H1 (cell line): ENCODE data around the gene FAM50A. TPM values are rescaled to one million over a fixed set of nuclear protein-coding genes. Genes with fewer than 3 reads are reported as not detected.

Experiments used
- CTCF ChIA-PET: fragments of 300-600 bp; sonication (Branson Sonifier 250); formaldehyde crosslinking; loops from one replicate; lab custom pipeline; 2021; ENCODE audit not compliant: partially characterized antibody; lab: Charles Lee
- POLR2A ChIA-PET: fragments of 300-600 bp; sonication (Branson Sonifier 250); formaldehyde crosslinking; loops from one replicate; lab custom pipeline; 2021; ENCODE audit warnings: inconsistent platforms; ENCODE audit not compliant: partially characterized antibody; lab: Charles Lee
- DNase-seq, 2 experiments: peaks; one replicate each; pipeline versions ENCODE4 v3.0.0 to v3.0.0-alpha.2; 2010 to 2022; ENCODE audit warnings: low spot score in 2 of 2, low read depth in 1 of 2, mixed read lengths in 1 of 2
- FAIRE-seq: peaks from 2 replicates; lab custom pipeline; 2011; peaks lifted over from hg19 to GRCh38; lab: Jason Lieb, UNC
- H2AFZ ChIP-seq: 2 replicates; pipeline ENCODE4 v1.8.1; 2012; ENCODE audit warnings: low read length, inconsistent platforms
- H2AK5ac ChIP-seq: 2 replicates; pipeline ENCODE4 v1.6.1; 2013; ENCODE audit warnings: low read depth, low read length
- H2BK120ac ChIP-seq: replicated peaks from 2 replicates; pipeline ENCODE3; 2013; ENCODE audit warnings: low read depth, low read length, inconsistent platforms
- H2BK12ac ChIP-seq: 2 replicates; pipeline ENCODE4 v1.6.1; 2013; ENCODE audit warnings: low read depth, low read length
- H2BK15ac ChIP-seq: 2 replicates; pipeline ENCODE4 v1.6.1; 2013; ENCODE audit warnings: low read length
- H2BK20ac ChIP-seq: 2 replicates; pipeline ENCODE4 v1.6.1; 2013; ENCODE audit warnings: low read length
- H2BK5ac ChIP-seq: 2 replicates; pipeline ENCODE4 v1.6.1; 2013; ENCODE audit warnings: low read depth, low read length
- H3K14ac ChIP-seq: 2 replicates; pipeline ENCODE4 v1.6.1; 2013; ENCODE audit warnings: inconsistent platforms; ENCODE audit not compliant: insufficient read length
- H3K18ac ChIP-seq: 2 replicates; pipeline ENCODE4 v1.6.1; 2013; ENCODE audit warnings: low read length; ENCODE audit errors: extremely low read depth
- H3K23ac ChIP-seq: 2 replicates; pipeline ENCODE4 v1.6.1; 2013; ENCODE audit warnings: inconsistent platforms; ENCODE audit not compliant: insufficient read length
- H3K23me2 ChIP-seq: 2 replicates; pipeline ENCODE4 v1.6.1; 2013; ENCODE audit warnings: low read depth, low read length
- H3K27ac ChIP-seq: 2 replicates; pipeline ENCODE4 v1.6.1; 2011; ENCODE audit warnings: low read depth, low read length, inconsistent platforms
- H3K27me3 ChIP-seq, 4 experiments: replicated peaks in 1 of 4; 1 replicate in 1 of 4; 2 replicates in 3 of 4; pipeline versions ENCODE4 v1.6.1 to v1.8.1; 2011 to 2013; ENCODE audit warnings: low read length in 3 of 4, mild to moderate bottlenecking in 3 of 4, inconsistent platforms in 2 of 4, mixed read lengths in 2 of 4, moderate library complexity in 1 of 4; ENCODE audit not compliant: control insufficient read depth in 3 of 4, insufficient read depth in 3 of 4; ENCODE audit errors: extremely low read depth in 1 of 4
- H3K36me3 ChIP-seq, 4 experiments: 2 replicates each; pipeline versions ENCODE4 v1.6.1 to v1.8.1; 2011 to 2013; ENCODE audit warnings: mild to moderate bottlenecking in 4 of 4, low read length in 3 of 4, moderate library complexity in 2 of 4, control low read depth in 1 of 4, inconsistent platforms in 1 of 4; ENCODE audit not compliant: insufficient read depth in 4 of 4, control insufficient read depth in 2 of 4
- H3K4ac ChIP-seq: replicated peaks from 2 replicates; pipeline ENCODE3; 2013; ENCODE audit warnings: low read length, low read depth, mixed read lengths, inconsistent platforms; ENCODE audit not compliant: insufficient read length
- H3K4me1 ChIP-seq, 4 experiments: replicated peaks in 1 of 4; 1 replicate in 1 of 4; 2 replicates in 3 of 4; pipeline versions ENCODE4 v1.6.1 to v1.8.1; 2011 to 2013; ENCODE audit warnings: low read length in 3 of 4, inconsistent platforms in 2 of 4, mixed read lengths in 1 of 4; ENCODE audit not compliant: insufficient read depth in 4 of 4, control insufficient read depth in 3 of 4
- H3K4me2 ChIP-seq, 2 experiments: 2 replicates each; pipeline versions ENCODE4 v1.6.1 to v1.8.1; 2011 to 2013; ENCODE audit warnings: low read depth in 2 of 2, low read length in 2 of 2, control low read depth in 1 of 2, inconsistent platforms in 1 of 2, mild to moderate bottlenecking in 1 of 2; ENCODE audit not compliant: insufficient read depth in 1 of 2
- H3K4me3 ChIP-seq, 4 experiments: fragments of 200-600, 300-600 bp in 1 of 4; sonication (generic), shearing (Covaris generic), sonication (Bioruptor Twin) in 1 of 4; 2 replicates each; pipeline versions ENCODE4 v1.5.1 to v1.8.1; 2011 to 2016; ENCODE audit warnings: low read length in 4 of 4, low read depth in 3 of 4, control low read depth in 2 of 4, inconsistent platforms in 2 of 4, mild to moderate bottlenecking in 2 of 4, mixed read lengths in 1 of 4, moderate library complexity in 1 of 4; ENCODE audit not compliant: insufficient read depth in 2 of 4; ENCODE audit errors: extremely low read depth in 1 of 4
- H3K56ac ChIP-seq: replicated peaks from 2 replicates; pipeline ENCODE3; 2013; ENCODE audit warnings: low read depth, mild to moderate bottlenecking, mixed read lengths, low read length, inconsistent platforms; ENCODE audit not compliant: insufficient read length
- H3K79me1 ChIP-seq: 2 replicates; pipeline ENCODE4 v1.6.1; 2013; ENCODE audit warnings: low read depth, low read length, control low read depth
- H3K79me2 ChIP-seq, 2 experiments: 2 replicates each; pipeline versions ENCODE4 v1.6.1 to v1.8.1; 2012 to 2013; ENCODE audit warnings: low read length in 2 of 2, mild to moderate bottlenecking in 2 of 2, inconsistent platforms in 1 of 2; ENCODE audit not compliant: insufficient read depth in 2 of 2, control insufficient read depth in 1 of 2
- H3K9ac ChIP-seq, 4 experiments: replicated peaks in 1 of 4; 1 replicate in 1 of 4; 2 replicates in 3 of 4; pipeline versions ENCODE4 v1.6.1 to v1.8.1; 2011 to 2013; ENCODE audit warnings: low read depth in 3 of 4, low read length in 3 of 4, control low read depth in 2 of 4, mild to moderate bottlenecking in 2 of 4, moderate library complexity in 2 of 4, inconsistent platforms in 1 of 4; ENCODE audit errors: extremely low read depth in 1 of 4
- H3K9me3 ChIP-seq, 2 experiments: 2 replicates each; pipeline versions ENCODE4 v1.6.1 to v1.8.1; 2012 to 2013; ENCODE audit warnings: mild to moderate bottlenecking in 2 of 2, moderate library complexity in 2 of 2, control low read depth in 1 of 2, inconsistent platforms in 1 of 2, low read depth in 1 of 2, low read length in 1 of 2, mixed read lengths in 1 of 2; ENCODE audit not compliant: insufficient read depth in 2 of 2
- H4K20me1 ChIP-seq, 2 experiments: replicated peaks in 1 of 2; 2 replicates each; pipeline versions ENCODE3 to v1.8.1; 2011 to 2013; ENCODE audit warnings: inconsistent platforms in 2 of 2, low read length in 2 of 2, mild to moderate bottlenecking in 1 of 2; ENCODE audit not compliant: insufficient read depth in 2 of 2, control insufficient read depth in 1 of 2
- H4K5ac ChIP-seq: 2 replicates; pipeline ENCODE4 v1.6.1; 2013; ENCODE audit warnings: low read length, low read depth, mixed read lengths, inconsistent platforms; ENCODE audit not compliant: insufficient read length
- H4K8ac ChIP-seq: 2 replicates; pipeline ENCODE4 v1.8.0; 2013; ENCODE audit warnings: mild to moderate bottlenecking, moderate library complexity, low read length, inconsistent platforms; ENCODE audit not compliant: insufficient read depth; ENCODE audit errors: extremely low read depth
- H4K91ac ChIP-seq: replicated peaks from 2 replicates; pipeline ENCODE3; 2013; ENCODE audit warnings: low read length, mixed read lengths, inconsistent platforms; ENCODE audit not compliant: insufficient read length
- E2F6 ChIP-seq: IDR thresholded peaks from 2 replicates; pipeline ENCODE4 v1.6.1; 2012; ENCODE audit warnings: inconsistent platforms
- KDM4A ChIP-seq: IDR thresholded peaks from one replicate; pipeline ENCODE4 v1.7.1; 2012; ENCODE audit warnings: low read depth, mild to moderate bottlenecking, moderate library complexity, low read length, inconsistent platforms; ENCODE audit not compliant: severe bottlenecking
- PHF8 ChIP-seq: fragments of 200-600 bp; sonication (generic); conservative IDR thresholded peaks from 2 replicates; pipeline ENCODE4 v1.7.1; 2012; ENCODE audit warnings: low read depth, mild to moderate bottlenecking, inconsistent platforms, low read length, moderate library complexity
- RXRA ChIP-seq: IDR thresholded peaks from 2 replicates; pipeline ENCODE4 v1.6.1; 2011; ENCODE audit warnings: low read depth, mild to moderate bottlenecking, low read length, moderate library complexity; ENCODE audit not compliant: insufficient read depth
- SAP30 ChIP-seq: fragments of 300-600 bp; sonication (generic); IDR thresholded peaks from 2 replicates; pipeline ENCODE4 v1.7.1; 2012; ENCODE audit warnings: low read length, moderate library complexity, mild to moderate bottlenecking, inconsistent platforms; ENCODE audit not compliant: insufficient read depth, insufficient replicate concordance
- WGBS, 2 experiments: shearing (Covaris generic) in 1 of 2; methylation state at CpG; one replicate each; pipeline versions ENCODE4 v1.1.6 to v1.1.7; 2013 to 2015; ENCODE audit warnings: low lambda C conversion rate in 2 of 2, mixed read lengths in 2 of 2, inconsistent platforms in 1 of 2, low coverage in 1 of 2, missing lambda C conversion rate in 1 of 2; ENCODE audit not compliant: insufficient replicate concordance in 2 of 2, insufficient coverage in 1 of 2, insufficient read length in 1 of 2; ENCODE audit errors: extremely low coverage in 1 of 2, missing lambda C conversion rate in 1 of 2; 5-methylcytosine and 5-hydroxymethylcytosine counted together
- polyA plus RNA-seq, 7 experiments: library from polyadenylated mRNA; depleted of rRNA in 3 of 7; stranded (reverse) in 5 of 7; unstranded in 2 of 7; fragments of >200 nt in 5 of 7; fragments of 200-250 nt in 2 of 7; gene quantifications; 1 replicate in 5 of 7; 2 replicates in 1 of 7; 4 replicates in 1 of 7; pipeline versions ENCODE4 v1.2.1 to v1.2.3, GENCODE V29; 2011 to 2013; ENCODE audit warnings: missing spikeins in 2 of 7, mixed read lengths in 2 of 7
- total RNA-seq: library from RNA; stranded (reverse); fragmentation: NEBNext Ultra II Directional; extraction: Animal tissue kit (Norgen Biotek cat#: 25700); gene quantifications from 2 replicates; pipeline ENCODE4 v1.2.1, GENCODE V29; 2021

Gene FAM50A
- total and polyA plus RNA-seq, 2 of the 8 experiments (the other 6 are each of a cell fraction or from before 2014, with no cell fraction given), result 30.7 to 48.7 TPM

- Histone ChIP-seq H4K8ac (no peak overlapping the region), H2BK120ac (no peak overlapping the region), H2BK12ac (no peak overlapping the region), H3K9ac (peak overlapping the region in 1 of 4 experiments; percentile 28; a peak in 1 of 7 replicates), H3K27me3 (no peaks in the 10 kb centered on the region), H3K9me3 (no peaks in the 10 kb centered on the region), H3K23ac (no peak overlapping the region), H2BK15ac (no peak overlapping the region), H3K18ac (no peak overlapping the region; the same call in 1 of the 2 replicates), H3K36me3 (no peaks in the 10 kb centered on the region; a peak in 1 of 8 replicates), H4K5ac (no peak overlapping the region), H3K14ac (no peak overlapping the region), H2BK20ac (no peak overlapping the region), H4K91ac (no peak overlapping the region), H4K20me1 (no peaks in the 10 kb centered on the region), H2AFZ (no peak overlapping the region), H3K56ac (no peak overlapping the region), H3K27ac (no peak overlapping the region), H3K4me1 (peaks cover 0 to 6% (median 0%) of the 10 kb centered on the region in 4 experiments; a peak in 1 of 7 replicates), H2AK5ac (no peak overlapping the region), H3K4me2 (peak overlapping the region; percentile 66 to 71), H3K79me1 (no peaks in the 10 kb centered on the region), H3K4me3 (peak overlapping the region; percentile 45 to 66 (median 55)), H3K23me2 (0 out of 2 replicates have a peak, but pooled peaks cover 3% of the 10 kb centered on the region), H2BK5ac (no peak overlapping the region), H3K79me2 (no peaks in the 10 kb centered on the region), H3K4ac (no peak overlapping the region)
- ChIA-PET POLR2A (interaction anchor here (0.7 to 1.9 kb wide), 11 partner anchors 9 to 80 kb away, joined by 3 to 6 read pairs (median 4); partner anchors contain the start of genes FAM50A, PLXNA3 and SLC10A3), CTCF (interaction anchor here (0.6 to 1.1 kb wide), 2 partner anchors 69 to 94 kb away, joined by 3 read pairs; no protein-coding TSS in a partner anchor)
- FAIRE-seq (no peak), DNase-seq (no peak)
- 69% methylated on average over 19 of the region's 24 CpGs; no CpG with 5 or more reads in 1 of the 2 experiments for WGBS, 2 experiments
- TF ChIP-seq SAP30 (no peak), KDM4A (no peak), E2F6 (peak; percentile 59; the same call in 1 of the 2 replicates), RXRA (no peak), PHF8 (no peak)
Observed at GRCh38 chrX:154477891-154478477, 34.0 kb downstream of the FAM50A start.
